SK-N-SH treated with all-trans-retinoic acid at 6 μM for 48 hours (cell line): ENCODE measurements around the gene SELENOF.

Source experiments
- ATAC-seq: fragments of 200-7000 bp; cut with Tn5 transposase; 3 replicates; pipeline ENCODE4 v1.9.1; 2020; ENCODE audit warnings: mild to moderate bottlenecking, moderate library complexity
- ARNTL ChIP-seq: fragments of 450-650 bp; formaldehyde crosslinking; IDR thresholded peaks from 2 replicates; pipeline ENCODE4 v1.5.0; 2020; ENCODE audit warnings: low read depth, mild to moderate bottlenecking, moderate library complexity, borderline replicate concordance
- BACH2 ChIP-seq: fragments of 250-450 bp; sonication (Bioruptor Pico); IDR thresholded peaks from 2 replicates; pipeline ENCODE4 v1.9.0; 2021; ENCODE audit warnings: mild to moderate bottlenecking, borderline replicate concordance
- CSDC2 ChIP-seq: fragments of 250-450 bp; sonication (Bioruptor Pico); IDR thresholded peaks from 2 replicates; pipeline ENCODE4 v1.5.0; 2020; ENCODE audit warnings: mild to moderate bottlenecking, moderate library complexity
- GLIS3 ChIP-seq: fragments of 250-450 bp; sonication (Bioruptor Pico); IDR thresholded peaks from 2 replicates; pipeline ENCODE4 v1.5.0; 2020; ENCODE audit warnings: mild to moderate bottlenecking, moderate library complexity
- ISL1 ChIP-seq: fragments of 250-450 bp; sonication (Bioruptor Pico); IDR thresholded peaks from 2 replicates; pipeline ENCODE4 v2.1.2; 2022; ENCODE audit warnings: mild to moderate bottlenecking, moderate library complexity
- OSR1 ChIP-seq: fragments of 250-450 bp; sonication (Bioruptor Pico); IDR thresholded peaks from 2 replicates; pipeline ENCODE4 v1.8.0; 2022; ENCODE audit warnings: moderate library complexity, mild to moderate bottlenecking, inconsistent platforms
- PATZ1 ChIP-seq: fragments of 250-450 bp; sonication (Bioruptor Pico); IDR thresholded peaks from 2 replicates; pipeline ENCODE4 v1.8.0; 2020; ENCODE audit warnings: mild to moderate bottlenecking, moderate library complexity, borderline replicate concordance
- POU6F1 ChIP-seq: fragments of 250-450 bp; sonication (Bioruptor Pico); IDR thresholded peaks from 2 replicates; pipeline ENCODE4 v1.8.0; 2021; ENCODE audit warnings: low read depth, mild to moderate bottlenecking, moderate library complexity, borderline replicate concordance
- PPARA ChIP-seq: fragments of 250-450 bp; sonication (Bioruptor Pico); IDR thresholded peaks from 2 replicates; pipeline ENCODE4 v1.5.0; 2020; ENCODE audit warnings: mild to moderate bottlenecking, borderline replicate concordance
- RARB ChIP-seq: fragments of 250-450 bp; sonication (Bioruptor Pico); IDR thresholded peaks from 2 replicates; pipeline ENCODE4 v1.8.0; 2021; ENCODE audit warnings: mild to moderate bottlenecking, moderate library complexity
- SNAI2 ChIP-seq: fragments of 250-450 bp; sonication (Bioruptor Pico); IDR thresholded peaks from 2 replicates; pipeline ENCODE4 v1.5.0; 2020; ENCODE audit warnings: mild to moderate bottlenecking, moderate library complexity
- TCF4 ChIP-seq: fragments of 250-450 bp; sonication (Bioruptor Pico); IDR thresholded peaks from 2 replicates; pipeline ENCODE4 v1.8.0; 2021; ENCODE audit warnings: mild to moderate bottlenecking, moderate library complexity, borderline replicate concordance
- TOX ChIP-seq: fragments of 250-450 bp; sonication (Bioruptor Pico); IDR thresholded peaks from 2 replicates; pipeline ENCODE4 v1.8.0; 2021; ENCODE audit warnings: mild to moderate bottlenecking, moderate library complexity, borderline replicate concordance
- ZC3H10 ChIP-seq: fragments of 250-450 bp; sonication (Bioruptor Pico); IDR thresholded peaks from 2 replicates; pipeline ENCODE4 v1.5.1; 2021; ENCODE audit warnings: mild to moderate bottlenecking, moderate library complexity
- ZFP3 ChIP-seq: fragments of 250-450 bp; sonication (Bioruptor Pico); IDR thresholded peaks from 2 replicates; pipeline ENCODE4 v1.5.0; 2020; ENCODE audit warnings: mild to moderate bottlenecking, moderate library complexity
- ZFP30 ChIP-seq: fragments of 450-650 bp; formaldehyde crosslinking; IDR thresholded peaks from 2 replicates; pipeline ENCODE4 v1.5.0; 2022; ENCODE audit warnings: mild to moderate bottlenecking, moderate library complexity
- ZNF565 ChIP-seq: fragments of 450-650 bp; formaldehyde crosslinking; conservative IDR thresholded peaks from 2 replicates; pipeline ENCODE4 v1.5.0; 2020; ENCODE audit warnings: low read depth, mild to moderate bottlenecking, moderate library complexity
- ZNF70 ChIP-seq: fragments of 450-650 bp; formaldehyde crosslinking; IDR thresholded peaks from 2 replicates; pipeline ENCODE4 v1.5.0; 2020; ENCODE audit warnings: mild to moderate bottlenecking, moderate library complexity
- ZNF8 ChIP-seq: fragments of 450-650 bp; formaldehyde crosslinking; IDR thresholded peaks from 2 replicates; pipeline ENCODE4 v1.5.0; 2020; ENCODE audit warnings: mild to moderate bottlenecking, moderate library complexity
- TF ChIP-seq, protein P1 (sequence below): fragments of 250-450 bp; sonication (Bioruptor Pico); IDR thresholded peaks from 2 replicates; pipeline ENCODE4 v1.5.0; 2020; ENCODE audit warnings: mild to moderate bottlenecking, moderate library complexity
- TF ChIP-seq, protein P2 (sequence below): fragments of 250-450 bp; sonication (Bioruptor Pico); IDR thresholded peaks from 2 replicates; pipeline ENCODE4 v1.5.1; 2020; ENCODE audit warnings: low read depth, mild to moderate bottlenecking, moderate library complexity
- TF ChIP-seq, protein P3 (sequence below): fragments of 250-450 bp; sonication (Bioruptor Pico); IDR thresholded peaks from 2 replicates; pipeline ENCODE4 v1.5.1; 2021; ENCODE audit warnings: mild to moderate bottlenecking, moderate library complexity

SELENOF gene

GRCh38 chr1:86823821-86824500 lies 90.0 kb downstream of the SELENOF start:
- ATAC-seq: no peak
- TF ChIP-seq OSR1: no peak
- no peak for TF ChIP-seq RARB (CRISPR knock-in tag)

GRCh38 chr1:86823386-86823785 lies 90.5 kb downstream of the SELENOF start:
- no peak for ATAC-seq
- TF ChIP-seq CSDC2 (CRISPR knock-in tag) (no peak), SNAI2 (CRISPR knock-in tag) (no peak), ISL1 (CRISPR knock-in tag) (no peak), TOX (no peak), PPARA (no peak), ZFP30 (CRISPR knock-in tag) (no peak), ZFP3 (CRISPR knock-in tag) (no peak), ZNF8 (no peak), POU6F1 (CRISPR knock-in tag) (no peak), OSR1 (no peak), ZC3H10 (CRISPR knock-in tag) (no peak), TCF4 (CRISPR knock-in tag) (no peak), PATZ1 (CRISPR knock-in tag) (no peak), GLIS3 (no peak), ARNTL (CRISPR knock-in tag) (no peak), RARB (CRISPR knock-in tag) (no peak)
- TF ChIP-seq, protein P1, sequence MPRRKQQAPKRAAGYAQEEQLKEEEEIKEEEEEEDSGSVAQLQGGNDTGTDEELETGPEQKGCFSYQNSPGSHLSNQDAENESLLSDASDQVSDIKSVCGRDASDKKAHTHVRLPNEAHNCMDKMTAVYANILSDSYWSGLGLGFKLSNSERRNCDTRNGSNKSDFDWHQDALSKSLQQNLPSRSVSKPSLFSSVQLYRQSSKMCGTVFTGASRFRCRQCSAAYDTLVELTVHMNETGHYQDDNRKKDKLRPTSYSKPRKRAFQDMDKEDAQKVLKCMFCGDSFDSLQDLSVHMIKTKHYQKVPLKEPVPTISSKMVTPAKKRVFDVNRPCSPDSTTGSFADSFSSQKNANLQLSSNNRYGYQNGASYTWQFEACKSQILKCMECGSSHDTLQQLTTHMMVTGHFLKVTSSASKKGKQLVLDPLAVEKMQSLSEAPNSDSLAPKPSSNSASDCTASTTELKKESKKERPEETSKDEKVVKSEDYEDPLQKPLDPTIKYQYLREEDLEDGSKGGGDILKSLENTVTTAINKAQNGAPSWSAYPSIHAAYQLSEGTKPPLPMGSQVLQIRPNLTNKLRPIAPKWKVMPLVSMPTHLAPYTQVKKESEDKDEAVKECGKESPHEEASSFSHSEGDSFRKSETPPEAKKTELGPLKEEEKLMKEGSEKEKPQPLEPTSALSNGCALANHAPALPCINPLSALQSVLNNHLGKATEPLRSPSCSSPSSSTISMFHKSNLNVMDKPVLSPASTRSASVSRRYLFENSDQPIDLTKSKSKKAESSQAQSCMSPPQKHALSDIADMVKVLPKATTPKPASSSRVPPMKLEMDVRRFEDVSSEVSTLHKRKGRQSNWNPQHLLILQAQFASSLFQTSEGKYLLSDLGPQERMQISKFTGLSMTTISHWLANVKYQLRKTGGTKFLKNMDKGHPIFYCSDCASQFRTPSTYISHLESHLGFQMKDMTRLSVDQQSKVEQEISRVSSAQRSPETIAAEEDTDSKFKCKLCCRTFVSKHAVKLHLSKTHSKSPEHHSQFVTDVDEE (CRISPR knock-in tag): no peak
- TF ChIP-seq, protein P2, sequence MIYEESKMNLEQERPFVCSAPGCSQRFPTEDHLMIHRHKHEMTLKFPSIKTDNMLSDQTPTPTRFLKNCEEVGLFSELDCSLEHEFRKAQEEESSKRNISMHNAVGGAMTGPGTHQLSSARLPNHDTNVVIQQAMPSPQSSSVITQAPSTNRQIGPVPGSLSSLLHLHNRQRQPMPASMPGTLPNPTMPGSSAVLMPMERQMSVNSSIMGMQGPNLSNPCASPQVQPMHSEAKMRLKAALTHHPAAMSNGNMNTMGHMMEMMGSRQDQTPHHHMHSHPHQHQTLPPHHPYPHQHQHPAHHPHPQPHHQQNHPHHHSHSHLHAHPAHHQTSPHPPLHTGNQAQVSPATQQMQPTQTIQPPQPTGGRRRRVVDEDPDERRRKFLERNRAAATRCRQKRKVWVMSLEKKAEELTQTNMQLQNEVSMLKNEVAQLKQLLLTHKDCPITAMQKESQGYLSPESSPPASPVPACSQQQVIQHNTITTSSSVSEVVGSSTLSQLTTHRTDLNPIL (CRISPR knock-in tag): no peak

- ATAC-seq: no peak
- TF ChIP-seq, protein P3, sequence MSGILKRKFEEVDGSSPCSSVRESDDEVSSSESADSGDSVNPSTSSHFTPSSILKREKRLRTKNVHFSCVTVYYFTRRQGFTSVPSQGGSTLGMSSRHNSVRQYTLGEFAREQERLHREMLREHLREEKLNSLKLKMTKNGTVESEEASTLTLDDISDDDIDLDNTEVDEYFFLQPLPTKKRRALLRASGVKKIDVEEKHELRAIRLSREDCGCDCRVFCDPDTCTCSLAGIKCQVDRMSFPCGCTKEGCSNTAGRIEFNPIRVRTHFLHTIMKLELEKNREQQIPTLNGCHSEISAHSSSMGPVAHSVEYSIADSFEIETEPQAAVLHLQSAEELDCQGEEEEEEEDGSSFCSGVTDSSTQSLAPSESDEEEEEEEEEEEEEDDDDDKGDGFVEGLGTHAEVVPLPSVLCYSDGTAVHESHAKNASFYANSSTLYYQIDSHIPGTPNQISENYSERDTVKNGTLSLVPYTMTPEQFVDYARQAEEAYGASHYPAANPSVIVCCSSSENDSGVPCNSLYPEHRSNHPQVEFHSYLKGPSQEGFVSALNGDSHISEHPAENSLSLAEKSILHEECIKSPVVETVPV: no peak
- no peak for TF ChIP-seq ARNTL (CRISPR knock-in tag)
- no peak for TF ChIP-seq ZNF565 (CRISPR knock-in tag)
- TF ChIP-seq POU6F1 (CRISPR knock-in tag): no peak
- TF ChIP-seq ISL1 (CRISPR knock-in tag): no peak
- no peak for TF ChIP-seq OSR1
- no peak for TF ChIP-seq ZNF70 (CRISPR knock-in tag)
- no peak for TF ChIP-seq PPARA
- no peak for TF ChIP-seq TOX
- TF ChIP-seq CSDC2 (CRISPR knock-in tag): no peak
- no peak for TF ChIP-seq PATZ1 (CRISPR knock-in tag)
- TF ChIP-seq SNAI2 (CRISPR knock-in tag): no peak
- TF ChIP-seq, protein P2 (CRISPR knock-in tag): no peak
- TF ChIP-seq BACH2 (CRISPR knock-in tag): no peak
- no peak for TF ChIP-seq ZNF8
- no peak for TF ChIP-seq GLIS3
- no peak for TF ChIP-seq ZC3H10 (CRISPR knock-in tag)
Measured at GRCh38 chr1:86822459-86822858, 91.5 kb downstream of the SELENOF start.
